ENCODE results near the gene ASB11.

- TF ChIP-seq CTCF (IDR thresholded peaks at IDR 0.05) (no peak), POLR2A (IDR thresholded peaks at IDR 0.05) (no peak)
Observed at GRCh38 chrX:15334561-15334960, 19.1 kb upstream of the ASB11 start.
